Astrocyte (in vitro differentiated cells and primary cell): Measurements from ENCODE around the gene FRYL. TPM values are rescaled to one million over a fixed set of nuclear protein-coding genes. Genes with fewer than 3 reads are reported as not detected.

Source experiments
- DNase-seq: peaks from one replicate; pipeline ENCODE4 v3.0.0-alpha.2; 2010; ENCODE audit warnings: low read depth
- FAIRE-seq: peaks from 2 replicates; lab custom pipeline; 2011; peaks lifted over from hg19 to GRCh38; lab: Jason Lieb, UNC
- H2AFZ ChIP-seq: 2 replicates; pipeline ENCODE4 v1.6.0; 2012; ENCODE audit warnings: low read depth, low read length, inconsistent platforms
- H3K27ac ChIP-seq: 2 replicates; pipeline ENCODE4 v1.5.1; 2011; ENCODE audit warnings: low read depth, low read length, inconsistent platforms
- H3K27me3 ChIP-seq: 2 replicates; pipeline ENCODE4 v1.6.0; 2011; ENCODE audit warnings: low read length, inconsistent platforms; ENCODE audit not compliant: insufficient read depth
- H3K36me3 ChIP-seq: 2 replicates; pipeline ENCODE4 v1.5.1; 2011; ENCODE audit warnings: low read length, inconsistent platforms; ENCODE audit not compliant: insufficient read depth
- H3K4me1 ChIP-seq: 2 replicates; pipeline ENCODE4 v1.5.1; 2011; ENCODE audit warnings: low read length, inconsistent platforms; ENCODE audit not compliant: insufficient read depth
- H3K4me2 ChIP-seq: 2 replicates; pipeline ENCODE4 v1.6.0; 2012; ENCODE audit warnings: low read length, inconsistent platforms
- H3K4me3 ChIP-seq: 2 replicates; pipeline ENCODE4 v1.5.1; 2011; ENCODE audit warnings: low read depth, mild to moderate bottlenecking, low read length, inconsistent platforms; ENCODE audit not compliant: insufficient read depth
- H3K79me2 ChIP-seq: 2 replicates; pipeline ENCODE4 v1.6.0; 2012; ENCODE audit warnings: mild to moderate bottlenecking, low read length, inconsistent platforms; ENCODE audit not compliant: insufficient read depth
- H3K9ac ChIP-seq: 2 replicates; pipeline ENCODE4 v1.6.0; 2012; ENCODE audit warnings: mild to moderate bottlenecking, low read length, inconsistent platforms
- H3K9me3 ChIP-seq: 2 replicates; pipeline ENCODE4 v1.5.1; 2012; ENCODE audit warnings: low read depth, mild to moderate bottlenecking, low read length, inconsistent platforms; ENCODE audit not compliant: insufficient read depth
- H4K20me1 ChIP-seq: 2 replicates; pipeline ENCODE4 v1.6.0; 2012; ENCODE audit warnings: low read length, inconsistent platforms; ENCODE audit not compliant: insufficient read depth
- H3K27ac Mint-ChIP-seq: one replicate; pipeline ENCODE4 v1.8.0; 2021; ENCODE audit warnings: mild to moderate bottlenecking, mixed read lengths; ENCODE audit not compliant: unreplicated experiment
- H3K27me3 Mint-ChIP-seq: one replicate; pipeline ENCODE4 v1.8.0; 2021; ENCODE audit warnings: low read depth, mixed read lengths; ENCODE audit not compliant: unreplicated experiment
- H3K36me3 Mint-ChIP-seq: one replicate; pipeline ENCODE4 v1.8.0; 2021; ENCODE audit warnings: low read depth, mixed read lengths; ENCODE audit not compliant: unreplicated experiment
- H3K4me1 Mint-ChIP-seq: one replicate; pipeline ENCODE4 v1.8.0; 2021; ENCODE audit warnings: low read depth, mixed read lengths; ENCODE audit not compliant: unreplicated experiment
- H3K4me3 Mint-ChIP-seq: one replicate; pipeline ENCODE4 v1.8.0; 2021; ENCODE audit warnings: mild to moderate bottlenecking, moderate library complexity, mixed read lengths; ENCODE audit not compliant: unreplicated experiment
- H3K9me3 Mint-ChIP-seq: one replicate; pipeline ENCODE4 v1.8.0; 2021; ENCODE audit warnings: mild to moderate bottlenecking, mixed read lengths; ENCODE audit not compliant: unreplicated experiment
- CTCF ChIP-seq: IDR thresholded peaks from 2 replicates; pipeline ENCODE4 v1.5.1; 2011; ENCODE audit warnings: low read depth, mild to moderate bottlenecking, inconsistent platforms, low read length, moderate library complexity; ENCODE audit not compliant: insufficient read depth
- EZH2 ChIP-seq: IDR thresholded peaks from 2 replicates; pipeline ENCODE4 v1.6.1; 2012; ENCODE audit warnings: mild to moderate bottlenecking, low read length, inconsistent platforms; ENCODE audit not compliant: insufficient read depth
- total RNA-seq: library from RNA; stranded (reverse); gene quantifications from 2 replicates; pipeline ENCODE4 v1.2.1, GENCODE V29; 2021

Gene FRYL
- total RNA-seq, 1 donor from 2014 or later: 70.0 TPM

DNA sequence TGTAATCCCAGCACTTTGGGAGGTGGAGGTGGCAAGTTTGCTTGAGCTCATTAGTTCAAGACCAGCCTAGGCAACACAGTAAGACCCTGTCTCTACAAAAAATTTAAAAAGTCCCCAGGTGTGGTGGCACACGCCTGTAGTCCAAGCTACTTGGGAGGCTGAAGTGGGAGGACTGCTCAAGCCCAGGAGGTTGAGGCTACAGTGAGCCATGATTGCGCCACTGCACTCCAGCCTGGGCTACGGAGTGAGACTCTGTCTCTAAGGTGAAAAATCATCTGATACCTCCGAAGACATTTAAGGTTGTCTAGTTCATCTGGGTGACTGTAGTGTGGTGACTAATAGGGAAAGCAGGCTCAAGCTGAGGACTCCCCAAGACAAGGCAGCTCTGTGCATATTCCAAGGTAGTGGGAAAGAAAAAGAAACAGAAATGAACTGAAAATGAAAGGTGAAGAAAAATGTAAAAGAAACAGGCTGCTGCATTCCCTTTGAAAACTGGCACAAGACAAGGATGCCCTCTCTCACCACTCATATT lies 23.3 kb downstream of the FRYL start:
- DNase-seq (peak; percentile 26), FAIRE-seq (no peak)
- Histone ChIP-seq H3K79me2 (peaks cover 84% of the 10 kb centered on the region), H3K9ac (no peak overlapping the region), H3K4me2 (no peak overlapping the region), H3K4me3 (no peak overlapping the region), H4K20me1 (peaks cover 69% of the 10 kb centered on the region), H3K9me3 (no peaks in the 10 kb centered on the region), H3K36me3 (no peaks in the 10 kb centered on the region), H3K27me3 (no peaks in the 10 kb centered on the region), H3K4me1 (no peaks in the 10 kb centered on the region), H2AFZ (no peak overlapping the region), H3K27ac (no peak overlapping the region)
- no peak for TF ChIP-seq EZH2
- TF ChIP-seq CTCF: no peak
- Mint-ChIP-seq H3K4me1 (peaks cover 14% of the 10 kb centered on the region), H3K27ac (peak overlapping the region; percentile 2), H3K4me3 (no peak overlapping the region), H3K36me3 (peaks cover 6% of the 10 kb centered on the region), H3K9me3 (no peaks in the 10 kb centered on the region), H3K27me3 (no peaks in the 10 kb centered on the region)

GRCh38 chr4:48755281-48755680 lies 24.8 kb downstream of the FRYL start:
- FAIRE-seq (no peak), DNase-seq (no peak)
- Histone ChIP-seq H3K79me2 (peaks cover 84% of the 10 kb centered on the region), H4K20me1 (peaks cover 59% of the 10 kb centered on the region), H3K4me3 (no peak overlapping the region), H3K4me2 (no peak overlapping the region), H3K36me3 (no peaks in the 10 kb centered on the region), H3K27me3 (no peaks in the 10 kb centered on the region), H2AFZ (no peak overlapping the region), H3K4me1 (no peaks in the 10 kb centered on the region), H3K9ac (no peak overlapping the region), H3K9me3 (no peaks in the 10 kb centered on the region), H3K27ac (no peak overlapping the region)
- Mint-ChIP-seq H3K27ac (peak overlapping the region; percentile 3), H3K36me3 (peaks cover 6% of the 10 kb centered on the region), H3K27me3 (no peaks in the 10 kb centered on the region), H3K4me1 (peaks cover 15% of the 10 kb centered on the region), H3K4me3 (no peak overlapping the region), H3K9me3 (no peaks in the 10 kb centered on the region)
- TF ChIP-seq CTCF (no peak), EZH2 (no peak)

- FAIRE-seq (no peak), DNase-seq (no peak)
- Histone ChIP-seq H3K4me1 (no peaks in the 10 kb centered on the region), H3K27ac (no peak overlapping the region), H3K27me3 (no peaks in the 10 kb centered on the region), H3K9ac (no peak overlapping the region), H2AFZ (no peak overlapping the region), H3K79me2 (peaks cover 89% of the 10 kb centered on the region), H3K4me2 (no peak overlapping the region), H3K9me3 (no peaks in the 10 kb centered on the region), H3K4me3 (no peak overlapping the region), H4K20me1 (peaks cover 65% of the 10 kb centered on the region), H3K36me3 (no peaks in the 10 kb centered on the region)
- Mint-ChIP-seq H3K9me3 (peaks cover 3% of the 10 kb centered on the region), H3K27me3 (no peaks in the 10 kb centered on the region), H3K27ac (no peak overlapping the region), H3K36me3 (peaks cover 4% of the 10 kb centered on the region), H3K4me3 (no peak overlapping the region), H3K4me1 (peaks cover 27% of the 10 kb centered on the region)
- TF ChIP-seq EZH2 (no peak), CTCF (no peak)
Measured at GRCh38 chr4:48753159-48753558, 26.9 kb downstream of the FRYL start.
